HG02610 (cell line): Measurements from ENCODE around the gene SORCS2.

ENCODE experiments used
- ATAC-seq: cut with Tn5 transposase; IDR thresholded peaks from one replicate; pipeline ENCODE4 v1.9.1; 2021; ENCODE audit warnings: mild to moderate bottlenecking, moderate library complexity; ENCODE audit not compliant: unreplicated experiment

Gene SORCS2

DNA sequence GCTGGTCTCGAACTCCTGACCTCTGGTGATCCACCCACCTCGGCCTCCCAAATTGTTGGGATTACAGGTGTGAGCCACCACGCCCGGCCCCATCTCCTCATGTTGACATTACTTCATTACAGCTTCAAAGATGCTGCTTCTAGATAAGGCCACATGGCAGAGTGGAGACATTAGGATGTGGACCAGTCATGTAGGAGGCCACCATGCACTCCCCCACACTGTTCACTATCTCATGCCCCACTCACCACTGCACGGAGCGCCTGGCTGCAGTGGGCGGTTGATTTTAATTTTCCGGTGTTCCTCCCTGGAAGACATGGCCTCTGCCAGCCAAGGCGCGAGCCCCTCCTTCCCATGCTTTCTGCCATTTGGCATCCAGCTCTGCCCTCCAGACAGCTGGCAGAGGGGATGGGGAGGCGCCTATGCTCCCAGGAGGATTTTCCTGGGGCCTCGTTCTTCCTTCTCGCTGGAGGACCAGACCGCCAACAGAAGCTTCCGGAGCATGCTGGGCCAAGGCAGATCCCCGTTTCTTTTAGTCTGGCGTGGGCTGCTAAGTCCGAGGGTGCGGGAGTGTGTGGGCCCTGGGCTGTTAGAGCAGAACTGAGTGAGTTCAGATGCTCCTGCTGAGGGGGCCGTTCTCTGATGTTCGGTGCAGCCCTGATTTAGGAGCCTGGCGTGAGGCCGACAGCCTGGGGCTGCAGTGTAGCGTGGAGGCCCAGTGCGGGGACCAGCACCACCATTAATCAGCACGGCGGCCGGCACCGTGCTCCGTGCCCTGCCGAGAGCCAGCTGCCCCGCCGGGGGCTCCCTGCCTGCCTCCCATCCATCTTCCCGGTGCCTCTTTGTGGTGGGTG lies 93.1 kb downstream of the SORCS2 start:
- no peak for ATAC-seq

DNA sequence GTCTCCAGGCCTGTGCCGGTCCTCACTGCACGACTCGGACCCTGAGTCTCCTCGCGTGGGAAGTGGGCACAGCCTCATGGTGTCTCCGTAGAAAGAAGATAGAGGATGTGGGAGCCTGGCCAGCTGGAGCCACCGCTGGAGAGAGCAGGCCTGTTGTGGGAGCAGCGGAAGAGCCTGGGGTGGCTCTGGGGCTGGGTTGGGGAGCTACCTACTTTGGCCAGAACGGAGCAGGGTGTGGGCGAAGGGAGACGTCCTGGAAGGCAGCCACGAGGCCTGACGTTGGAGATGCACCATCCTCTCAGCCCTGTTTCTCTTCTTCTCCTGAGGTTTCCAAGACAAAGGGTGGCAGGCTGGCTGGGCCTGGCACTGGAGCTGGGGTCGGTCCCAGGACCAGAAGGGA lies 93.8 kb downstream of the SORCS2 start:
- no peak for ATAC-seq

DNA sequence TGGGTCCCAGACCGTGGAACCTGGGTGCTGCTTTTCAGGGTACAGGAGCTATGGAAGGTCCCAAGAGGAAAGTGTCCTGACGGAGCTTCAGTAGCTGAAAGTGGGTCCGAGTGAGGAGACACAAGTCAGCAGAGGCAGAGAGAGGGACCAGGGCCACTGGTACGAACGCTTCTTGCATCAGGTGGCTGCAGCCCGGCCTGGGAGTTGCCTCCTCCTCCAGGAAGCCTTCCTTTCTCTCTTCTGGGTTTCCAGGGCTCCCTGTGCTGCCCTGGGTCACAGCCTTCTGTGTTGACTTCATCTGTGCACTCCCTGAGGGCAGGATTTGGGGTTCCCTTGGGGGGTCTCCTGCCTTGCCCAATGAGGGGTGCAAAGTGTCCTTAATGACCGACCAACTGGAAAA lies 94.5 kb downstream of the SORCS2 start:
- ATAC-seq: no peak

DNA sequence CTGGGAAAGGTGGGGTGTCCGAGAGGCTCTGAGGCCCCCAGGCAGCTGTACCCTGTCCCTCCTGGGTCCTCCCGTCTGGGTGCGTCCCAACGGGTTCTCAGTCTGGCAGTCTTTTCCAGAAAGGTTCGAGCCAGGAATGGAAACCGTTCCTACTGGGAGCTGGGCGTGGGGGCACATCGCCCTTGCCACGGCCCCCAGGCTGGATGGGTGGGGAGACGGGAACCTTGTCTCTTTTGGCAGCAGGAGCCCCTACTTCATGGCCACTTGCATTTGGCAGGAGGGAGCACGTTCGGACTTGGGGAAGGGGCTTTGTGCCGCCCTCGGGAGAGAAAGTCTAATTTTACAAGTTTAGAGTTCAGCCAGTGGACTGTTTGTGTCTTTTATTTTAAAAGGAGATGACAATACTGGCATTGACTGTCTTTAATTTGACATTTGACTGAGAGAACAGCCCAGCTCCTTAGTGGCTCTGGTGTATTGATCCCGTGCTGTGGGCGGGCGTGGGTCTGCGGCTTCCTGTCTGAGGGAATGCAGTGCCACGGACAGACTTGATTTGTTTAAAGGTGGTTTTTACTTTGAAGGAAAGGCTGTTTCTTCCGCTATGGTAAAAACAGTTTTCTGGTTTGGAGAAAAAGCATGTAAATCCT lies 95.1 kb downstream of the SORCS2 start:
- no peak for ATAC-seq

DNA sequence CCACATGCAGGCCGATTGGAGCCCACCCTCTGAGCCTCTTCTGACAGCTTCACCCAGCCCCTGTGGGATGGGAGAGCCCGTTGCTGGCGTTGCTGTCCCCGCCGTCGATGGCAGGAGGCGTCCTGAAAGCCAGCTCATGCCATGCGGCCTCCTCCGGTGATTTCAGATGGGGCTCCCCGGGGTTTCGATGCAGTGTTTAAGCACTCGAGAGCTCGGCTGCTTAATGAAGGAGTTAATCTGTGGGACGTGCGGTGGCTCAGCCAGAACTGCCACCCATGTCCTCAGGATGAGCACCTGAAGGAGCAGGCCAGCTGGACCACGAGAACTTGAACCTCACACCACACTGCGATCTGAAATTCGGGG lies 95.6 kb downstream of the SORCS2 start:
- ATAC-seq: no peak

DNA sequence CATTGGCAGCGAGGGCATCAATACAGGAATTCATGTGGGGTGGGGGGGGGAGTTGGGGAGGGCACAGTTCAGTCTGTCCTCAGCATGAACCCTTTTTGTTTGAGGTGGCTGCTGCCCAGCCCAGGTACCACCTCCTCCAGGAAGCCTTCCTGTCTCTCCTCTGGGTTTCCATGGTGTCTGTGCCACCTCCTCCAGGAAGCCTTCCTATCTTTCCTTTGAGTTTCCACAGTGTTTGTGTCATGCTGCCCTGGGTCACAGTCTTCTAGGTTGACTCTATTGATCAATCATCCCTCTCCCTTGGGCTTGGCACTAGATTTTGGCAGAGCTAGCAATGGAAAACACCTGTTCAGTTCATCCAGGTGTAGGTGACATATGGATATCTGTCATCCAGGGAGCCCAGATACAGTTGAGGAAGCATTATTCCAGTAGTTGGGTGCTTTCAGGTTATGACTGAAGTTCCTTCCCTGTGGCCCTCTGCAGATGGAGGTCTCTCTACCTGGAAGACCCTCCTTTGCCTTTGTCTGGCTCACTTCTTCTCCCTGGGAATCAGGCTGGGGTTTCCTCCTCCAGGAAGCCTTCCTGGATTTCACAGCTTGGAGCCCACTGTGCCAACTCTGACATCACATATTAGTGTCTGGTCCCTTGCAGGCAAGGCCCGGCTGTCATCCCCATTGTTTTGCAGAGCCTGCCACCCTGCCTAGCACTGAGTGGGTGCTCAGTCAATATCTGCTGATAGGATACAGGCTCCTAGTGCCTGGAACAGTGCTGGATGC lies 96.6 kb downstream of the SORCS2 start:
- no peak for ATAC-seq

DNA sequence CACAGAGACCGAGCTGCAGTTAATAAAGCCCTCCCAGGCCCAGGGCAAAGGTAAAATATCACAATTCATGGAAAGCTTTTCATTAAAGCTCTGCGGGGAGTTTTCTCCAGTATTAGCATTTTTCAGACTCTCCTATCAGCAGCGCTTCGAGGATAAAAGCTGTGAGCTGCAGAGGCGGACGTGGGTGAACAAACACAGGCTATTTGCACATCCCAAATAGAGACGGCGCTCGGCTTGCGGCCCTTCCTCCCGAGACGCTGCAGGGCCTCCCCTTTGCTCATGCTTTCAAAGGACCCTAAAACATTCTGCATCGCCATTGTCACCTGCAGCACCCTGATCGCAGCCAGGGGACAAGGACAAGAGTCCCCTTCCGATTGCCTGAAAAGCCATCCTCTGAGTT lies 97.3 kb downstream of the SORCS2 start:
- ATAC-seq: no peak

DNA sequence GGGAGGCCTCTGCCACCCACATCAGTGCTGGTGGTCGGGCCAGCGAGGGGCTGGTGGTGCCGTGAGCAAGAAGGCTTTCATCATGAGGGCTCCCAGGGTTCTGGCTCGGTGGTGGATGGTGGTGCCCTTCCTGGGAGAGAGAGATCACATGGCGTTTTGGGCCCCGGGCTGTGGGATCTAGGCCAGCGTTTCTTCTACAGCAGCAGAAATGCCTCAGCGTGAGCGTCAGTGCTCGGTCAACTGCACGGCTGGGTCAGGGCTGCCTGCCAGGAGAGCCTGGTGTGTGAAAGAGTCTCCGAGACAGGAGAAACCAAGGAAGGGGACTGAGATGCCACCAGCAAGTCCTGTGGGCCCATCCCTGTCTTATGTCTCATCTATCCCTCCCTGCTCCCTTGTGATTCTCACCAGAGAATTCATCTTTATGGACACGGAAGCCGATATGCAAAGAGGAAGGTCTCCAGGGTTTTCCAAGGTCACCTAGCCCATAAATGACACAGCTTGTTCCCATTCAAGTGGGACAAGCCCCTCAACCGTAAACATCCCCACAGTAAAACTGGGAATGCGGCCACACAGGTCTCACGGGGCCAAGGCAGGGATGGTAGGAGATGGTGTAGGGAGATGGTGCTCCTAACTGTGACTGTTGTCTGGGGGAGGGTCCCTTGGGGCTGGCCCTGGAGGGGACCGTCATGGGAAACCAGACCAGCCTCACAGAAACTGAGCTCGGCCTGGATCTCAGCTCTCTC lies 99.2 kb downstream of the SORCS2 start:
- no peak for ATAC-seq

DNA sequence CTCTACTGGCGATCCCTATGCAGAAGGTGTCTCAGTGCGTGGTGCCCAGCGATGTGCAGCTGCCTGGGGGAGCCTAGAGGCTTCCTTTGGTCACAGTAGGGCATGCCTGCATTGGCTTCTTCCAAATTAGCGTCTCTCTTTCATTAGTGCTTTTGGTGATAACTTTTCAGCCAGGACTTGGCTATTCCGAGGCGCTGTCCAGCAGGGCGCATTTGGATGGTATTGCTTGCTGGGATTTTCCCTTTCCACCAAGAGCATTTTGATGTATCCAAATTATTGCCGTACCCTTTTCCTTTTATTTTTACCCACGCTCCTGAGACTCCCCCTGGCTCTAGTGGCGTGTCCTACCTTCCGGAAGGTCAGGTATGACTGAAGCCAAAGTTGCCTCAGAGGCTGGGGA lies 101.4 kb downstream of the SORCS2 start:
- no peak for ATAC-seq

DNA sequence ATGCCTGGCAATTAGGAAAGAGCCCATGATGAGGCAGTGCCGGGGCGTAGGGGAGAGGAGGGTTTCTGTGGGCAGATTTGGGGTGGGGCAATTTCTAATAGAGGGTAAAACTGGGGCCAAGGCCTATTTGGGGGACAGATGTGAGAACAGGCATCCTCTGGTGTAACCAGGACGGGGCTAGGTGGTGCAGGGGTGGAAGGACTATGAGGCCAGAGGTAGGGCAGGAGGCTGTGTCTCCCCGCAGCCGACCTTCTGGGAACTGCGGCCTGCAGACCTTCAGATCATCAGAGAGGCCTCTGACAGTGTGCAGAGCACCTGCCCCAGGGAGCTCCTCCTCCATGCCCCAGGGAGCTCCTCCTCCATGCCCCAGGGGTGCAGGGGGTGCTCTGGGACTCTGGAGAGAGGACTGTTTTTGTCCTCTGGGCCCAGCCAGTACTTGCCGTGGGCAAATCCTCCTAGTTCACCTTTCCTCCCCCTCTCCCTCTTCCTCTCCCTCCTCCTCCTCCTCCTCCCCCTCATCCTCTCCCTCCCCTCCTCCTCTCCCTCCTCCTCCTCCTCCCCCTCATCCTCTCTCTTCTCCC lies 101.9 kb downstream of the SORCS2 start:
- no peak for ATAC-seq

DNA sequence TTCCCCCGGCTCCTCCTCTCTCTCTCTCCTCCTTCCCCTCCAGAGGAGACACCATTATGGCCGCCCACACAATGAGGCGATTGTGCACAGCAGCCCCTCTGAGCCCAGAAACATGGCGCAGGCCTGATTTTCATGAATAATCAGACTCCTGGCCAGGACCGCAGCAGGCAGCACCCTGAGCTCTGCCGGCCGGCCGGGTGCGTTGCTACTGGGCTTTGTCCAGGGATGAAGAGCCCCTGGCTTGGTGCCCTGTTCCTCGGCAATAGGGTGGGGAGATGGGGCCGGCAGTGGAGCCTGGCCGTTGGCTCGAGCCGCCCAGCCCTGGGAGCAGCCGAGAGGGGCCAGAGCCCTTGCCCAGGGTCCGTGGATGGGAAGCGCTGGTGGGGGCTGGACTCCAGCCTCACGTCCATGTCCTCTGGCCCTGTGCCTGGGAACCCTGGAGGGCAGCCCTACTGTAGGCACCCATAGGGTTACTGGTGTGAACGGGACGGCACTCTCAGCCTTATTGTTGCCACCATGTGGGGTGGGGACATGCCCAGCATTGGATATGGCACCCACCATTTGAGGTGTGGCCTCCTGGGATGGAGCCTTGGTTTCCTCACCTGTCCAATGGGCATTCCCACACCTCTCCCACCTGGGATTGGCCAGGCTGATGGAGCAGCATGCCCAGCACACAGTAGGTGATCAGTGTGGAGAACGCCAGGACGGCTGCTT lies 103.0 kb downstream of the SORCS2 start:
- ATAC-seq: no peak

DNA sequence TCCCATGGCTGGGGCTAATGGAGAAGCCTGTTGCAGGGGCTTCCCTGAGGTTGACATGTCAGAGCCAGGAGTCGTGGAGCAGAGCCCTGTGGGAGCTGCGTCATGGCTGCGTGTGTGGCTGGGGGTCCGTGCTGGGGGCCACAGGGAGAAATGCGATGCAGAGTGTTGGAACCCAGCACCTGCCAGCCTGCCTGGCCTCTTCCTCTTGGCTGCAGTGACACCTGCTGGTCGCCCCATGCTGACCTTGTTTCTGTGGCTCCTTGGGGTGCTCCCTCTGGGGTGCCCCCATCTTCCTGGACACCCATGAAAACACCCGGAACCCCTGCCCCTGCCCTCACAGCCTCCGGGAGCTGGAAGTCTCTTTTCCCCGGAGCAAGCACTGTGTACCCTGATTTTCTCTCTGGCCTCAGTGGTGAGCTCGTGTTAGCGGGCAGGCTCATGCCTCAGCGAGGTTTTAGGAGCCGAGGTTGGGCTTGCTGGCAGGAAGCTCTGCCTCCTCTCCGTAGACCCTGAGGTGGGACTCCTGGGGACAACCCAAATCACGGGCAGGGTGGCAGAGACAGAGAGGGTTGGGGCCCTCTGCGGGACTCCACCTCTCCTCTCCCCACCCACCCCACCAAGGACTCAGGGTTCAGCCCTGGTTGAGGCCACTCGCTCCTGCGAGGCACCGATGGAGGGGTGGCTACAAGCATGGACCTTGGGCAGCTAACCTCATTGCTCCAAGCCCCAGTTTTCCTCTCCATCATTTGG lies 103.7 kb downstream of the SORCS2 start:
- no peak for ATAC-seq

DNA sequence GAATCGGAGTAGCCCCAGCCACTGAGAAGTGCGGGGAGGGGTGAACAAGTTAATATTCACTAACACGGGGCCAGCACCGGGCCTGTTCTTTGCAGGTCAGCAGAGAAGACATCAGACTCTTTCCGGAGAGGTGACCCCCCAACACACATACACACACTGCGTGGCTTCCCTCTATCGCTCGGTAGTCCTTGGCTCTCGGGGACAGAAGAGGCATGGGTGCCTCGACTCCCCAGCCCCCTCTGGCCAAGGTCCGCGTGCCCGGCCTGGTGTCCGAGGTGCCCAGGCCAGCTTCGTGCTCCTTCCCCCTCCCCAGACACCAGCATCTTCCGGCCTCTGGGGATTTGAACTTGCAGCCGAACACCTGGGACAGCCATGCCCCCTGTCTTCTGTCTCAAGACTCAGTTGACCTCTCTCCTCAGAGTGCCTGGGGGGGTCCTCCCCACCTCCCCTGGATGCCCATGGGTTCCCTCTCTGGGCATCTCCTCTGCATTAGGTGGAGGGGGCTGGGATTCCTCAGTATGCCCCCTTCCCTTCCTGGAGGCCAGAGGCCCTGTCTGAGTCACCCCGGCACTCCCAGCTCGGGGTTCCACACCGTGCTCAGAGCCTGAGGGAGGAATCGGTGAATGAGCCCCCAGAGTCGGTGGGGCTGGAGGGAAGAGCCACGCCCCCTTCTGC lies 104.5 kb downstream of the SORCS2 start:
- ATAC-seq: no peak

DNA sequence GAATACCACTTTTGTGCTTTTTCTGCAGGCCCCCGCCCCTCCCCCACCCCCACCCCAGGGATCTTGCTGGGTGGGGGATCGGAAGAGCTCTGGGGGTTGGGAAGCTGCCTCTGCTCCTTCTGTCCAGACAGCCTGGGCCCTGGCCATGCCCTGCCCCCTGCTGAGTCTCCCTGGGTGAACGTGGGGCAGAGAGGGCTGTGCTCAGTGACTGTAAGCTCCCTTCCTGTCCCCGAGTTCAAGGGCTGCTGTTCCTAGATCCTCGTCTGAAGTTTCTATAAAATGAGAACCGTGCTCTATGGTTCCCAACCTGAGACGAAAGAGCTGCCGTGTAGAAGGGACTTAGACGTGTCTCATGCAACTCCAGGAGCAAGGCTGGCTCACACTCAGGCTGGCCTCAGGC lies 105.0 kb downstream of the SORCS2 start:
- ATAC-seq: no peak

DNA sequence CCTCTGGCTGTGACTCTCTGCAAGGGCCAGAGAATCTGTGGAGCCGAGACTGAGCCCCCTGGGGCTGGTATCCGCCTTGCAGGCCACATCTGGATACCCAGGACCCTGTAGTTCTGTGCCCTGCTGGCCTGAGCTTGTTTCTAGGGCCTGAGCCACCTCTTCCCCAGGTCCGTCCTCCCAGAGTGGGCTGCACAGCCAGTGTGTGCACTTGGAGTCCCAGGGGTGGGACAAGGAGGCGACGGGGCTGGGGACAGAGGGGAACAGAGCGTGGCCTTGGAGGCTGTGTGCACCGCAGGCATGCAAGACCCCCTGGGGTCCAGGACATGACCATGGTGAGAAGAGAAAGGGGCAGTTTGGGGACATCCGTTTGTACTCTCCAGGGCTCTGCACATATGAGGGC lies 105.5 kb downstream of the SORCS2 start:
- ATAC-seq: no peak

DNA sequence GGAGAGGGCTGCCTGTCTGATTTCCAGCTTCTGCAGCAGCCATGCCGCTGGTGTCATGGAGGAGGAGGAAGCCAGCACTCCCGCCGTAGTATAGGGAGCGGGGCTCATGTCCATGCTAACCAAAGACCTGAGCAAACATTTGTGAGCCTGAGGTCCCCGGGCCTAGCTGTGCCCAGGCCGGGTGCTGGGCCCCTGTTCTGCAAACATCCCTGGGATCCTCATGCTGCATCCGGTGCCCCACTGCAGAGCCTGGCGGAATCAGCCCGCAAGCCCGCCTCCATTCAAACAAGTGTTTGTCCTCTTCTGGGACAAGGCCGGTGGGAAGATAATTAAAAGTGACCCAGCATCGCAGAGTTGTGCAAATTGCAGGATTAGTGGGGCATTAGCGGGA lies 106.3 kb downstream of the SORCS2 start:
- no peak for ATAC-seq

DNA sequence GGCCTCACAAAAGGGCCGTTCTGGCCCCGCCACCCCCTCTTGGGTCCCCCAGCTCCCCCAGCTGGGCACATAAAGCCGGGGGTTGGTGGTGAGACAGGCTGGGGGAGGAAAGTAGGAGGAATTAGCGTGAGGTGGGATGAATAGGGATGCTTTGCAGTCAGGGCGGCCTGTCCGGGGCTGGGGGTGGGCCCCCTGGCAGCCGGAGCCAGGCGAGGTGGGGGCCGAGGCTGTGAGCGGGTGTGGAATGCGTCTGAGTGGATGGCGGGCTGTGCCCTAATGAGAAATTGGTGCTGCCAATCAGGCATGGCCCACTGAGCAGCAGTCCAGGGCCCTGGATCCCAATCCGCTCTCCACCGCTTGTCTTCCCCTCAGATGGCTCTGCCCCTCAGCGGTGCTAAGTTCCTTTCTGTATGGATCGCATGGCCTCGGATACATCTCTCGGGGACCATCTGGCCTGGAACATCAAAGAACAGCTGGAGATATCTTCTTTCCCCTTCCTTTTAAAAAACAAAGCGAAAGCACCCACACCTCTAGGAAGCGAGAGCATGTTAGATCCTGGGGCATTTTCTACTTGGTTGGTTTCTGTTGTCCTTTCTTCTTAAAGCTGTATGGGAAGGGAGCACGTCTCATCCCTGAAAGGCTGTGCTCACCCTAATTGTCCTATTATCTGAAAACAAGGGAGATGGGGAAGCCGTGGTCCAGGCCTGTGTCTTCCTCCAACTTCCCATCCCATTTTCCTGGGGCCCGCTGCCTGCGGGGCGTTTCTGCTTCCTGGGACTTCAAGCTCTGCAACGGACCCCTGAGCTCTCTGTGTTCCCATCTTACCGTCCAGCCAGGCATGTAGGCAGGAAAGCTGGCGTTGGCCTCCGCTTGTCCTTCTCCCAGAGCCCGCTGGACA lies 106.9 kb downstream of the SORCS2 start:
- no peak for ATAC-seq
